Measurements from ENCODE around the gene CHAC2.

The CHAC2 gene

DNA sequence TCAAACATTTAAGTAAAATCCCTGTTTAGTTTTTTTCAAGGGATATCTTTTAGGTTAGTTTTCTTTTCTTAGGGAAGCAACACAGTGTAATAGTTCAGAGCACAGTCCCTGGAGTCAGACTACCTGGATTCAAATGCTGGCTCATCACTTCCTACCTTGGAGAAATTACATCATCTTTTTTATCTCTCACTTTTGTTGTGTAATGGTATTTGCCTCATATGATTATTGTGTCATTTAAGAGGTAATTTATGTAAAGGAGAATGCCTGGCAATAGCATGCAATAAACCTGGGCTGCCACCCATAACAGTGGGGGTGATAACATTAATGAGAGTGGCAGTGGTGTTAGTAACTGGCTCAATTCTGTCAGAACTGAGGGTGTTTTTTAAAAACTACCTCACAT, 45.5 kb downstream of the CHAC2 start:
- H3K27me3 ChIP-seq (ENCODE audit: low read length), result no peaks in the 10 kb centered on the region
- H2AFZ ChIP-seq (ENCODE audit: low read depth, low read length, severe bottlenecking), result no peak overlapping the region
- no peaks in the 10 kb centered on the region for H3K79me2 ChIP-seq (ENCODE audit: insufficient read depth, low read length)
- H3K36me3 ChIP-seq (ENCODE audit: low read length), result peaks cover 34% of the 10 kb centered on the region; the same call in 1 of the 2 replicates
- H3K9me2 ChIP-seq (replicated peaks; ENCODE audit: insufficient read depth, low read length), result no peaks in the 10 kb centered on the region
- no peaks in the 10 kb centered on the region for H3F3A ChIP-seq (ENCODE audit: insufficient read depth)
- H3K4me3 ChIP-seq (ENCODE audit: insufficient read depth, low read length, poor library complexity, severe bottlenecking), result no peak overlapping the region
- no peaks in the 10 kb centered on the region for H3K9me3 ChIP-seq (ENCODE audit: insufficient read depth, low read length)
- H3K27ac ChIP-seq (ENCODE audit: low read depth, low read length), result no peak overlapping the region
- H3K4me2 ChIP-seq (ENCODE audit: low read depth, low read length, poor library complexity, severe bottlenecking), result no peak overlapping the region
- H3K9ac ChIP-seq (ENCODE audit: low read length), result no peak overlapping the region
- no peaks in the 10 kb centered on the region for H4K20me1 ChIP-seq (ENCODE audit: low read depth, low read length)
- no peak for TF ChIP-seq EZH2phosphoT487 (conservative IDR thresholded peaks at IDR 0.05; ENCODE audit: low read length)
- TF ChIP-seq, protein P1, sequence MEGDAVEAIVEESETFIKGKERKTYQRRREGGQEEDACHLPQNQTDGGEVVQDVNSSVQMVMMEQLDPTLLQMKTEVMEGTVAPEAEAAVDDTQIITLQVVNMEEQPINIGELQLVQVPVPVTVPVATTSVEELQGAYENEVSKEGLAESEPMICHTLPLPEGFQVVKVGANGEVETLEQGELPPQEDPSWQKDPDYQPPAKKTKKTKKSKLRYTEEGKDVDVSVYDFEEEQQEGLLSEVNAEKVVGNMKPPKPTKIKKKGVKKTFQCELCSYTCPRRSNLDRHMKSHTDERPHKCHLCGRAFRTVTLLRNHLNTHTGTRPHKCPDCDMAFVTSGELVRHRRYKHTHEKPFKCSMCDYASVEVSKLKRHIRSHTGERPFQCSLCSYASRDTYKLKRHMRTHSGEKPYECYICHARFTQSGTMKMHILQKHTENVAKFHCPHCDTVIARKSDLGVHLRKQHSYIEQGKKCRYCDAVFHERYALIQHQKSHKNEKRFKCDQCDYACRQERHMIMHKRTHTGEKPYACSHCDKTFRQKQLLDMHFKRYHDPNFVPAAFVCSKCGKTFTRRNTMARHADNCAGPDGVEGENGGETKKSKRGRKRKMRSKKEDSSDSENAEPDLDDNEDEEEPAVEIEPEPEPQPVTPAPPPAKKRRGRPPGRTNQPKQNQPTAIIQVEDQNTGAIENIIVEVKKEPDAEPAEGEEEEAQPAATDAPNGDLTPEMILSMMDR (IDR thresholded peaks at IDR 0.05; ENCODE audit: insufficient read depth, low read length, poor library complexity, severe bottlenecking), result no peak

DNA sequence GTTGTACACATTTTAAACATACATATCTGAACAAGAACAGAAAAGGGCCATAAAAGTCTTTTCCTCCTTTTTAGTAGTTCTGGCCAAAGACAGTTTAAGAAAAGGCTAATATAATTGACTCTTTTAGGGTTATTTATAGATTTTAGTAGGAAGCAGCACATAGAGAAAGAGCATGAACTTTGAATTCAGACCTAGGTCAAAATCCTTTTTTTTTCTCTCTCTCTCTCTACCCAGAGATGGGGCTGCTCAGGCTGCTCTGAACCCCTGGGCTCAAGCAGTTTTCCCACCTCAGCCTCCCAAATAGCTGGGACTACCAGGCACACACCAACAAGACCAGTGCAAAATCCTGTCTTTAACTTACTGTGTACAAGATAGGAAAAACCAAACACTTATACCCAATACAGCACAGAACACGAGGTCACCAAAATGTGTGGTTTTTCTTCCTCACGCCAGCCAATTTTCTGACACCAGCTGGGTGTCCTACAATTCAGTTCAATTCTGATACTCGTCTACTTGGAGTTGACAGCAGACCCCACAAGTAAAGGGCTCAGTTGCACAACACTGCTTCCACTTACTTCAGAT, 51.3 kb downstream of the CHAC2 start:
- no peaks in the 10 kb centered on the region for H3K9me3 ChIP-seq (ENCODE audit: insufficient read depth, low read length)
- no peak overlapping the region for H3K27ac ChIP-seq (ENCODE audit: low read depth, low read length)
- no peaks in the 10 kb centered on the region for H3K9me2 ChIP-seq (replicated peaks; ENCODE audit: insufficient read depth, low read length)

DNA sequence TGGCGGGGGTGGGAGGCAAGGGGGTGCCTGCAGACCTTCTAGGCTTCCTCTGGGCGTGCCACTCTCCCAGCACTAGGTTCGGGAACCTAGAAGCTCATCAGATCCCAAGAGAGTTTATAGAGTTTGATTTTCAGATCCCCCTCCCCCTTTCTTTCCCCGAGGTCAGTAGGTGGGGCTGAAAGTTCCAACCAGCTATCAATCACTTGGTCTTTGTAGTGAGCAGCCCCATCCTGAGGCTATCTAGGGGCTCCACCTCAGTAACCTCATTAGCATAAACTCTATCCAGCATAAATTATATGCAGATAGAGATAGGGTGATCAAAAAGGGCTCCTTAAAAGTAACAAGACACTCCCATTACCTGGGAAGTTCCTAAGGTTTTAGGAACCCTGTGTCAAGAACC, 52.0 kb downstream of the CHAC2 start:
- H3F3A ChIP-seq (ENCODE audit: insufficient read depth), result no peaks in the 10 kb centered on the region
- H4K20me1 ChIP-seq (ENCODE audit: low read depth, low read length), result no peaks in the 10 kb centered on the region
- no peak overlapping the region for H3K27ac ChIP-seq (ENCODE audit: low read depth, low read length)
- H3K4me2 ChIP-seq (ENCODE audit: low read depth, low read length, poor library complexity, severe bottlenecking), result no peak overlapping the region
- no peak overlapping the region for H3K9ac ChIP-seq (ENCODE audit: low read length)
- no peak overlapping the region for H2AFZ ChIP-seq (ENCODE audit: low read depth, low read length, severe bottlenecking)
- H3K9me2 ChIP-seq (replicated peaks; ENCODE audit: insufficient read depth, low read length), result no peaks in the 10 kb centered on the region
- no peak overlapping the region for H3K4me3 ChIP-seq (ENCODE audit: insufficient read depth, low read length, poor library complexity, severe bottlenecking)
- TF ChIP-seq, protein P1 (IDR thresholded peaks at IDR 0.05; ENCODE audit: insufficient read depth, low read length, poor library complexity, severe bottlenecking), result no peak
- TF ChIP-seq EZH2phosphoT487 (conservative IDR thresholded peaks at IDR 0.05; ENCODE audit: low read length), result no peak
- H3K79me2 ChIP-seq (ENCODE audit: insufficient read depth, low read length), result no peaks in the 10 kb centered on the region
- no peaks in the 10 kb centered on the region for H3K27me3 ChIP-seq (ENCODE audit: low read length)
- peaks cover 14% of the 10 kb centered on the region; the same call in 1 of the 2 replicates for H3K36me3 ChIP-seq (ENCODE audit: low read length)
- H3K9me3 ChIP-seq (ENCODE audit: insufficient read depth, low read length), result no peaks in the 10 kb centered on the region

More for the DNA sequence above, 51.3 kb downstream of the CHAC2 start:
- no peaks in the 10 kb centered on the region for H3K79me2 ChIP-seq (ENCODE audit: insufficient read depth, low read length)
- H3F3A ChIP-seq (ENCODE audit: insufficient read depth), result no peaks in the 10 kb centered on the region
- no peak for TF ChIP-seq EZH2phosphoT487 (conservative IDR thresholded peaks at IDR 0.05; ENCODE audit: low read length)
- TF ChIP-seq, protein P1 (IDR thresholded peaks at IDR 0.05; ENCODE audit: insufficient read depth, low read length, poor library complexity, severe bottlenecking), result no peak
- H3K4me3 ChIP-seq (ENCODE audit: insufficient read depth, low read length, poor library complexity, severe bottlenecking), result no peak overlapping the region
- H3K36me3 ChIP-seq (ENCODE audit: low read length), result peaks cover 18% of the 10 kb centered on the region; the same call in 1 of the 2 replicates
- no peaks in the 10 kb centered on the region for H3K27me3 ChIP-seq (ENCODE audit: low read length)
- H4K20me1 ChIP-seq (ENCODE audit: low read depth, low read length), result no peaks in the 10 kb centered on the region
- H2AFZ ChIP-seq (ENCODE audit: low read depth, low read length, severe bottlenecking), result no peak overlapping the region
- H3K4me2 ChIP-seq (ENCODE audit: low read depth, low read length, poor library complexity, severe bottlenecking), result no peak overlapping the region
- H3K9ac ChIP-seq (ENCODE audit: low read length), result no peak overlapping the region
